Measurements from ENCODE around the gene SMAD9. TPM values are rescaled to one million over a fixed set of nuclear protein-coding genes. Genes with fewer than 3 reads are reported as not detected.
"Not testable (repeated sequence)": the region's sequence is repeated elsewhere in the genome, so short reads cannot be mapped to it uniquely, and the experiment has no call there.

The SMAD9 gene
- total RNA-seq, 1 donor from 2014 or later, result 9.0 TPM

GRCh38 chr13:36912973-36913372, 7.1 kb downstream of the SMAD9 start:
- no peak for DNase-seq (ENCODE audit: low spot score)

- no peak for DNase-seq (ENCODE audit: low spot score)
These were observed 7.7 kb downstream of the SMAD9 start for GRCh38 chr13:36912369-36912768.

- no peak for DNase-seq (ENCODE audit: low spot score)
These were observed 9.5 kb downstream of the SMAD9 start for GRCh38 chr13:36910545-36910944.

GRCh38 chr13:36907821-36908220, 12.2 kb downstream of the SMAD9 start:
- no peak for DNase-seq (ENCODE audit: low spot score)

- DNase-seq (ENCODE audit: low spot score), result no peak
These were observed 12.8 kb downstream of the SMAD9 start for GRCh38 chr13:36907266-36907665.

GRCh38 chr13:36905944-36906343, 14.1 kb downstream of the SMAD9 start:
- DNase-seq (ENCODE audit: low spot score), result no peak

- no peak for DNase-seq (ENCODE audit: low spot score)
These were observed 16.0 kb downstream of the SMAD9 start for GRCh38 chr13:36903925-36904595.

DNA sequence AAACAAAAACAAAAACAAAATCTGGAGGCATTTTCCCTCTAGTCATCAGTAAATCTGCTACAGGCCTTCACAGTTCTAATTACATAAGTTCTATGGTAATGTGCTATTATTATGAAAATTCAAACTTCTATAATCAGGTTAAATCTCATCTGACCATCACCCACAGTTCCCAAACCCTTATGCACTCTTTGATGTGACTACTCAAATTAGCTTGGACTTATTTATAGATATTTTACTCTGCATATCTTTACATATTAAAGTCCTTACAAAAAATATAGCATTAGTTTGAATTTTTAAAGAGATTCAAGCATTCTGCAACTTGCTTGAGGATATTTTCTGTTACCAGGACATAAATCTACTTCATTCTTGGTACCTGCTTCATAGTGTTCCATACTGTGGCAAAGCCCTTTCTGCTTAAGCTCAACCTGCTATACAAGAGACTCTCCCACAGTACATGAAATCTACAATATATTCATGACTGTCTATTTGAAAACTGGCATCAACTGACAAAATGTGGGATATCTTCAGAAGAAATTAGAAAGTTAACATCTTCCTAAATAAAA, 22.9 kb downstream of the SMAD9 start:
- DNase-seq (ENCODE audit: low spot score), result no peak

DNA sequence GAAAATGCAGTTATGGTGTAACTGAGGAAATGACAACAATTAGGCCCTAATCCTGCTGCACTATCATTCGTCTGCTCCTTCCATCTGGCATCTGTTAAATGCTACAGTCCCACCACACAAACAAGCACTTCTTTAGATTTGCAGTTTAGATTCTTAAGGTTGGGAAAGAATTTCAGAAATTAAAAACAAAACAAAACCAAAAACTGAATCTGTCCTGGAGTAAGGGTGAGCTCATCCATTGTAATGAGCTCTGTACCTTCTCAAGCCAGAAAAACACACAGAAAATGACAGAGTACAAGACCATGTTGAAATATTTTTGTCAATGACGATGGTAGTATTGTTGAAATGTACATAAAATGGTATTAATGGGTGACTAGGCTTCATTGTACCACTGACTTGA, 28.3 kb downstream of the SMAD9 start:
- DNase-seq (ENCODE audit: low spot score), result no peak

GRCh38 chr13:36888645-36889044, 31.4 kb downstream of the SMAD9 start:
- DNase-seq (ENCODE audit: low spot score), result no peak

DNA sequence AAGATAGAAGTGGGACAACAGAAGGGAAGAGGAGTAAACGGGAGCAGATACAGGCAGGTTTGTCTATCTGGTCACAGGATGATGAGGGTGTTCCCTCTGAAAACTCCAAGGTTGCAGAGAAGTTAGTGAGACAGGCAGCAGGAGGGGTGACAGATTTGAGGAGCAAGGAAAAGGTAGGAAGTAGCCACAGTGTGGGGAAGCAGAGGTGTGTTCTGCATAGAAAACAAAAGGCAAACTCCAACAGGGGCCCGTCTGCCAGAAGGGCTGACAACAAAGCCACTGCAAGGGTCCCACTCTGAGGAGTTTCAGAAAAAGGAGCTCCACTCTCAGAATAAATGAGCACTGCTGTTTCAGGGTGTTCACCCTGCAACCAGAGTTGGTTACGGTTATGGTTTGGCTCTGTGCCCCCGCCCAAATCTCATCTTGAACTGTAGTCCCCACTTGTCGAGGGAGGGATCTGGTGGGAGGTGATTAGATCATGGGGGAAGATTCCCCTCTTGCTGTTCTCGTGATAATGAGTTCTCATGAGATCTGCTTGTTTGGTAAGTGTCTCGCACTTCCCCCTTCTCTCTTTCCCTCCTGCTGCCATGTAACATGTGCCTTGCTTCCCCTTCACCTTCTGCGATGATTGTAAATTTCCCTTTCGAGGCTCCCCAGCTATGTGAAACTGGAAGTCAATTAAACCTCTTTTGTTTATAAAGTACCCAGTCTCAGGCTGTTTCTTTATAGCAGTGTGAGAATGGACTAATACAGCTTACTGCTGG, 32.1 kb downstream of the SMAD9 start:
- no peak for DNase-seq (ENCODE audit: low spot score)

DNA sequence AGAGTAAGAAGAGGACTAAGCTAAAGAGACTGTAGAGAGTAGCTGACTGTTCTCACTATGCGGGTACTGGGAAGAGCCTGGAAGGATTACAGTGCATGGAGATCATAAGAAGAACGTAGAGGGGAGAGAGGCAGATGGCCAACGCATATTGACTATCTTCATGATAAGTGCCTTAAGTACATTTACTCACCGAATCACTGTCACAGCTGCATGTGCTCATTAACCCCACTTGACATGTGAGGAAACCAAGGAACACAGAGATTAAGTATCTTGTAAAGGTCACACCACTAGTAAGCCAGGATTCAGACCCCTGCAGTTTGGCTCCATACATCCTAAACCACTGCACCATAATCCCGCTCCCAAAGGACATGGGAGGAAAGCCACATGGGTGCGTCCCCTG, 34.1 kb downstream of the SMAD9 start:
- DNase-seq (ENCODE audit: low spot score), result no peak

GRCh38 chr13:36884235-36884634, 35.8 kb downstream of the SMAD9 start:
- no peak for DNase-seq (ENCODE audit: low spot score)

DNA sequence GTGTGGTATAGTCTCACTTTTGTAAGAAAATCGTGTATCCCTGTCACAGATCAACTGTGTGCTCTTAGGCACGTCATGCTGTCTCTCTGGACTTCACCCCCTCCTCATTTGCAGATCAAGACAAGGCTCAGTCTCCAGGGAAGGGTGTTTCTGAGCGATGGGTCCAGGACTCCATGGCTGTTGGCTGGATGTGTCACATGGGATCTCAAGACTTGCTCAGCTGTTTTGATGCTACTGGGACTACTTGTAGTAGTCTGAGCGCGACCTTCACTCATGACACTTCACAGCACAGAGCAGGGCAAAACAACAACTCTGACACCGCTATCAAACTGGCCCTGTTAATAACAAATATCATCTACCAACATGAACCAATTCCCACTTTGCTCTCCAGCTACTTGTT, 36.2 kb downstream of the SMAD9 start:
- no peak for DNase-seq (ENCODE audit: low spot score)

GRCh38 chr13:36883392-36883791, 36.6 kb downstream of the SMAD9 start:
- not testable (repeated sequence) for DNase-seq (ENCODE audit: low spot score)

GRCh38 chr13:36882829-36883390, 37.1 kb downstream of the SMAD9 start:
- no peak for DNase-seq (ENCODE audit: low spot score)

- no peak for DNase-seq (ENCODE audit: low spot score)
These were observed 39.1 kb downstream of the SMAD9 start for GRCh38 chr13:36880961-36881360.

- no peak for DNase-seq (ENCODE audit: low spot score)
These were observed 40.7 kb downstream of the SMAD9 start for GRCh38 chr13:36879218-36879938.

DNA sequence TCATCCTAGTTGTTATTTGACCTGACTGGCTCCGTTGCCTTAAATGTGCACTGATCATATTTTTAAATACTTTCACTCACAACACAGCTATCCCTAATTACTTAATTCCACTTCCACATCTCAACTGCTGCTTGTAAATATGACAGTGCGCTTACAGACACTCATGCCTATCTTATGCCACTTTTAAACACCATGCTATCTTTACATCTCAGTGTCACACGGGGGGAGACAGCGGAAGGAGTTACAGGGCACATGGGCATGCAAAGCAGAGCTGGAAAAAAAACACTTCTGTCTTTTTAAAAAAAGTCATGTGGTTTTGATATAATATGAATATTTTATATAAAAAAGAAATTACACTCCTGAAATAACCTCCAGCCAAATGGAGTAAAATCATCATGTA, 44.1 kb downstream of the SMAD9 start:
- DNase-seq (ENCODE audit: low spot score), result no peak

- no peak for DNase-seq (ENCODE audit: low spot score)
These were observed 44.6 kb downstream of the SMAD9 start for GRCh38 chr13:36875431-36875830.

- DNase-seq (ENCODE audit: low spot score), result no peak
These were observed 47.4 kb downstream of the SMAD9 start for GRCh38 chr13:36872621-36873020.

Measured in mesenteric fat pad (tissue), 1 donor.